NOMO-1 treated with DMSO at 0.1 percent for 48 hours (cell line): Measurements from ENCODE around the gene ZNF415.
"Not testable (repeated sequence)": the region's sequence is repeated elsewhere in the genome, so short reads cannot be mapped to it uniquely, and the experiment has no call there.

ENCODE experiments used
- DNase-seq: peaks from one replicate; lab custom pipeline; 2025; ENCODE audit not compliant: unreplicated experiment; lab: John Stamatoyannopoulos, UW

ZNF415 gene

DNA sequence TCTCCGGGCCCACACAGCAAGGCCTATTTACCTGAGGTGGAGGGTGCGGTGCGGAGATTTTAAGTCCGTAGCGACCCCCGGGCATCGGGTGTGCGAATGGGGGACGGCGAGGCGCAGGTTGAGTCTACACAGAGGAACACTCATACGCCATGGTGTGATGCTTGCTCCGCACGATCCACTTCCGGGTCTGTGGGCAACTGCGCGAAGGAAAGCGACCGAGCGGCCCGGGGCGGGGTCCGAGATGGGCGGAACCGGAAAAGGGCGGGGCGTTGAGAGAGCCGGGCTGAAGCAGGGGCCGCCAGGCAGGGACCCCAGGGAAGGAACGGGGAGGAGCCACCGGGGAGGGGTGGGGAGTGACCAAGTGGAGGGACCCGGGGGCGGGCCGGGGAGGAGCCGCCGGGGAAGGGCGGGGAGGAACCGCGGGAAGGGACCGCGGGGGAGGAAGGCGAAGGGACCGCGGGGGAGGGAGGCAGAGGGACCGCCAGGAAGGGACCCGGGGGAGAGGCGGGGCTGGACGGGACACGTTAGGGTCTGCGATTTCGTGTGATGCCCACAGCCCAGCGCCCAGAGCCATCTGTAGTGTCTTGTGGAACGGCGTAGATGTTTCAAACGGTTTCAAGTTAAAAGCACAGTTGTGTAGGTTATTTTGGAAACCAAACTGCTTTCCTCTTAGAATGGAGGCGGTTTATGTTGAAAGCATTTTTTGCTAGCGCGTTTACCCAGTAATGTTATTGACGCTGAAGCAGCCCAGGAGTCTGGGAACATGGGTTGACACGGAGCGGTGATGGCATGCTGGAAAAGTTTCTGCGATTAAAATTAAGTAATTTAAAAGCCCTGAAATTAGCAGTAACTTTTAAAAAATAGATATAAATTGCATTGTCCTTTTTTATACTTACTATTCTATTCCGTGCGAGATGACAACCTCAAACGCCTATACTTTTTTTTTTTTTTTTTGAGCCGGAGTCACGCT is 29.2 kb downstream of the ZNF415 start, which contains the start of gene ZNF160:
Gene ZNF160 (minus strand): TSS at position 189 of the 970 bp plus-strand sequence. CDS start 17,146 bp downstream, outside the sequence.
- DNase-seq: peak; percentile 95

DNA sequence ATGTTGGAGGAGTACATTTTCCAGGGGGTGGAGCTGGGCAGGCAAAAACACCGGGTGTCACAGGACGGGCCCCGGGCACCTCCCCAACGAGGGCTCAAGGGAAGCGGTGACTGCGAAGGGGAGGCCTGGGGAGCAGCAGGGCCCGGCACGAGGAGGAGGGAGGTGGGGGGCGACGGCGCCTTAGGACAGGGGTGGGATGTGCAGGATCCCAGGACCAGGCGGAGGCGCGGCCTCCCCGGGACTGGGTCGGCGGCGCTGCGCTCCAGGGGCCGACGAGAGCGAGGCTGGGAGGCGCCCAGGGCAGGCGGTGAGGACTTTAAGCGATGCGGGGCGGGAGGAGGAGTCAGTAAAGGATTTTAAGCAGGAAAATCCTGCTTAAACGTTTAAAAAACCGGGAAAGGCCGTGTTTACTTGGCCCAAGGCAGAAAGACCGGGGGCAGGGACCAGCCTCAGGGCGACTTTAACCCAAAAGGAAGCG is 29.9 kb downstream of the ZNF415 start:
- peak; percentile 11 for DNase-seq

DNA sequence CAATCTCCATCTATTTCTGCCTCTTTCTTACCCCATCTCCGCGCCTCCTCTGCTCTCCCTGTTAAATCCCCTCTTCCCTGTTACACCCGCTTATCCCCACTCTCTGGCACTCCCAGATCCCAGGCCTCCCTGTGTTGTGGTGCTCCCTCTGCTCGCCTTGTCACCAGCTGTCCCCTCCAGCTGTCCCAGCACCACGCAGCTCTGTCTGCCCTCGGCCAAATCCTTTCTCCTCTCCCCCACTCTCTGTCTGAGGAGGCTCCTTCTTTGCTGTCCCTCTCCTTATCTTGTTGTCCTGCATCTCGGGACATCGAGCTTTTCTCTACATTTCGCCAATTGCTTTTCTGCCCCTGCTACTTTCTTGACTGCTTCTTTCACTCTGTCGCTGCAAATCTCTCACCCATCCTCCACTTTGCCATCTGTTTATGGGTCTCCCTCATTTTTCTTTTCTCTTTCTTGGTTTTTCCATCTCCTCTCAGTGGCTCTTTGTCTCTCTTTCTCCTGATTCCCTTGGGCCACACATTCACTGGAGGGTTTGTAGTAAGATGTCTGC is 30.4 kb downstream of the ZNF415 start:
- DNase-seq: no peak

DNA sequence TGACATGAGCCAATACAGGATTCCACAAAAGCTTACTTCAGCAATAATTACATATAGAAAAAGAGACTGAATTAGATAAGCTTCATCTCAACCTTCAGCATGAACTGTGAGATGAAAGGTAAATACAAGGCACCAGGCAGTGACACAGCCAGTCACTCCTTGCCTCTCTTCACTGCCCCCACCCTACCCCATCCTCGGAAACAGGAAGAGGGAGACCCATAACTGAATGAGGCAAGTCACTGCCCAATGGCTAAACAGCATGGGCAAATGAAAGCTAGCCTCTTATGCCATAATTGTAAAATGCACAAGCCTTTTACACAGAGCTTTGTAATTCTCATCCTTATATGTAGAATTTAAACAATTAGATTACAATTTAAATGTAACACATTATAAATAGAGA is 31.2 kb downstream of the ZNF415 start:
- DNase-seq: no peak

DNA sequence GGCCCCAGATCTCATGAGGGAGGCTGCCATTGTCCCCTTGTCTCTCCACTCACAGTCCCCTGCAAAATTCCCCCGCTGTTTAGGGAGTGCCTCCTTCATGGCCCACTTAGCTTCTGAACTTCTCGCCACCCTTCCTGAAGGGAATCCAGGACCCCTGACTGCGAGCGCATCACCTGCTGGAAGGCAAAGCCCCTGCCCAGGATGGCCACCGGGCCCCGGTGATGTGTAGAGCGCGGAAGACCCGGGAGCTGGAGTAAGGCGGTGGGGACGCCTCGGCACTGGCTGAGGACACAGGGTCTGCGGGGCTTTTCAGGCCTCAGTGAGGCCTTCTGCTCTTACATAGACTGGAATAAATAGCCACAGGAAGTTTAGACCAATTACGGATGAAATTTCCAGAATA is 34.1 kb downstream of the ZNF415 start:
- DNase-seq: not testable (repeated sequence)

DNA sequence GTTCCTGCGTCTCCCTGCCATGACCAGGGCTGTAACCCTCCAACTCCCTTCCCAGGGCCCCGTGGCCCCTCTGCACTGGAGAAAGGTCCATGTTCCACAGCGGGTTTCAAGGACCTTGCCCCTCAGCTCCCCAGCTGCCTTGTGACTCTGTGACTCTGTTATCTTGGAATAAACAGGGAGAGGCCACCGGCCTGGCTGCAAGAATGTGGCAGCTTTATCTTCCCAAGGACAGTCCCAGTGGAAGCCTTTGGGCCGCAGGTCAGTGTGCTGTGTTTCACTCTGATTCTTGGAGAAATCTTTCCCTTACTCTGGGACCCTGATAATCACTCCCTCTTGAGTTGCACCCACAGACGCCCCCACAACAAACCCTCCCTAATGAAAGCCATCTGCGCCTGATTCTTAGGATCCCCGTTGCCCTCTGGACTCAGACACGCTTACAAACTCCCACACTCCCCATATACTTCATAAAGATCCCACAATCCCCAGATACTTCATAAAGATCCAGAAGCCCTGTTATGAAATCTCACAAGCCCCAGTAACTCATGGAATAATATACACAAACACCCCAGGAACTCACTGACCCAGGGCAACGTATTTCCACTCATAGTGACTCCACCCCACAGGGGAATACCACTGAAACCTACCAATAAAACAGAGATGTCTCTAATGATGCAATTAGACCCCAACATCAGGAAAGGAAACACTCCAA is 35.6 kb downstream of the ZNF415 start:
- not testable (repeated sequence) for DNase-seq

DNA sequence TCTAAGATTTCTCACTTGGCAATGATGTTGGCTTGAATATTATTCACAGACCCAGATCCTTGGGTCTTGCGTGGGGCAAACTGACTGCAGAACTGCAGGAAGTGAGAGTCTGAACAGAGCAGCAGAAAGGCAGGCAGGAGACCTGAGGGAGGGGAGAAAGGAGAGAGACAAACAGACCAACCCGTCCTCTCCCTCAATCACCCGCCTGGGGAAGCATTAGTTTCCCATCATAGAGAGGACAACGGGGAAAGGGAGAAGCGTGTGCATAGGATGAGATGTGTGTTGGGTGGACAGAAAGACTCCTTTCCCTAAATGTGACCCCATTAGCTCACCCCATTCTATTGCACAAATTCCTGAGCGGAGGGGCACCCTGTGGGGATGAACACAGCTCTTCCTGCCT is 36.1 kb downstream of the ZNF415 start:
- not testable (repeated sequence) for DNase-seq

DNA sequence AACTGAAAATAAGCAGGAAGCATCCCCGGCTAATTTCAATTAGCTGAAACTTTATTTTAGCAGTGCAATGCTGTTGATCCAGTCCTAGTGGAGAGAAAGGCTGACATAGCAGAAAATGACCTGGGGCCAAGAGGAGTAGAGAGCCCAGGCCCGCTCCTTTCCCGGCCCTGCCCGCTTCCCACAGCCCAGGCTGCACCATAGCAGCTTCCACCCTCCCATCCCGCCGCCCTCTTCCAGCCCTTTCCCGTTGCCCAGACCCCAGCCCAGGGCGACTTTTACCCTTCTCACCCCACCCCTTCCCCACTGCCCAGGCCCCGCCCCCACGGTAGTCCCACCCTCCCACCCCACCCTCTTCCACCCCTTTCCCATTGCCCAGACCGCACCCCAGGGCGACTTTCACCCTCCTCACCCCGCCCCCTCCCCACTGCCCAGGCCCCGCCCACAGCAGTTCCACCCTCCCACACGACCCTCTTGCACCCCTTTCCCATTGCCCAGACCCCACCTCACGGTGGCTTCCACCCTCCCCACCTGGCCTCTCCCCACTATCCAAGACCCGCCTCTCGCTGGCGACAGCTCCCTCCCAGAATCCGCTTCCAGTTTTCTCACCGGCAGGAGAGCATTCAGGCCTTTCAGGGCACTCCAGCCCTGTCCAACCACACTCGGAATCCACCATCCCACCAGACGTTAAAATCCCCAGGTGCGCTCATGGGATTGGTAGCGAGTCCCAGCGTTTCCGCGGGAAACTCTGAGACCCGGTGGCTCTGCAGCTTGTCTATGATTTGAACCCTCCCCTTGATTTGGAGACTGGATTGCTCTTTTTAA is 37.7 kb downstream of the ZNF415 start:
- DNase-seq: no peak

DNA sequence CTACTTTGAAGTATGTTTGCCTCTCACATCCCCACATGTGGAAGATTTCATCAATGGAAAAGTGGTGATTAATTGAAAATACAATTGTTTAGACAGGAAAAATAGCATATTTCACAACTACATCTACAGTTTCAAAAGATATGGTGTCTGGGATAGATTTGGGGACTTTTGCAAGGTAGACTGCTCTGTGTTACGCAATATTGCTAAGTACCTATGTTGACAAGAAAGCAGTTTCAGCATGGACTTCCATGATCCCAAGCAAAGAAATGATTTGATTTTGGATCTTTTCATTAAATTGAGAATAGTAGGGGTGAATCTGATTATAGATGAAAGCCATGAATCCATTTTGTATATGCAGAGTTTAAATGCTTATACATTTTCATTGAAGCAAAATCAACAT is 40.0 kb downstream of the ZNF415 start:
- DNase-seq: no peak

DNA sequence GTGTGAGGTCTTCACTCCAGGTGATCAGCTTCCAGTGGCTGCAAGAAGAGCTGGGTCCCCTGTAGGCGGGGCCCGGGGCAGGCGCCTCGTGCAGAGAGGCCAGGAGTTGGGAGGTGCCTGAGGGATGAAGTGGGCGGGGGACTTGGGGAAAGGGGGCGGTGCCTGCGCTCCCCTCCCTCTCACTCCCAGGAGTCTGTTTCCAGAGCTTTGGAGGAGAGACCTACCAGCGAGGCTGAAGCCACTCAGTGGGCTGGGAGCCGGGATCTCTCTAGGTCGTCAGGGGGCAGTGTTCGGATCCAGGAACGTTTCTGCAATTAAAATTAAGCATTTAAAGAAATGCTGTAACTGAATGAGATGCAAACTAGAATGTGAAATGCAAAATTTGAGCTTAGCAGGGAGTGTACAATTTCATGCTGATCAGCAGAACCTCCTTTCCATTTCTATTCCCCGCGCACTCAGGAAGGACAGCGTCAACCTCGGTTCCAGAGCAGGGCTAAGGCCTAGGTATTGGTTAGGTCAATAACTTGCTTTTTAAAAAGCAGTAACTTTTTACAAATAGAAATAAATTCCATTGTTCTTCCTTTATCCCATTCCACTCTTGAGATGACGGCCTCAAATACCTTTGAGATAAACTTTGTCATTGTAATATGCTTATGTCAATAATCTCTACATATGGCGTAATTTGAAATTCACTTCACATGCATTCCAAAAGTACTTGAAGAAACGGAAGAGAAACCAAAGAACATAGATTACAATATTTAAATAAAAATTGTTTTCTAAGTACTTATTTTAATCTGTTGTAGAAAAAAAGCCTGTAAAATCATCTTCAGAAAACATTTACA is 41.1 kb downstream of the ZNF415 start:
- no peak for DNase-seq

DNA sequence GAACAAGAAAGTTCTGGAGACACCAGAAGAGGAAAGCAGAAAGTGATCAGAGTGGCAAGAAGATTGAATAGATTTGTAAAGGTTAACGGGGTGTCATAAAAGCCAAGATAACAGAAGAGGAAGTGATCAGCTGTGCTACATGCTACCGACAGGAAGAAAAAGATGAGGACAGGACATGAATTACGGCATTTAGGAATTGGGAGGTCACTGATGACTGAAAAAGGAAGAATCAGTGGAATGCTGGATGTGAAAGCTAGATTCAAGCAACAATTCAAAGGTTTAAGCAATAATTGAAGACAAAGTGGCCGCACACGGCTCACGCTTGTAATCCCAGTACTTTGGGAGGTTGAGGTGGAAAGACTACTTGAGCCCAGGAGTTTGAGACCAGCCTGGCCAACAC is 44.6 kb downstream of the ZNF415 start:
- no peak for DNase-seq

DNA sequence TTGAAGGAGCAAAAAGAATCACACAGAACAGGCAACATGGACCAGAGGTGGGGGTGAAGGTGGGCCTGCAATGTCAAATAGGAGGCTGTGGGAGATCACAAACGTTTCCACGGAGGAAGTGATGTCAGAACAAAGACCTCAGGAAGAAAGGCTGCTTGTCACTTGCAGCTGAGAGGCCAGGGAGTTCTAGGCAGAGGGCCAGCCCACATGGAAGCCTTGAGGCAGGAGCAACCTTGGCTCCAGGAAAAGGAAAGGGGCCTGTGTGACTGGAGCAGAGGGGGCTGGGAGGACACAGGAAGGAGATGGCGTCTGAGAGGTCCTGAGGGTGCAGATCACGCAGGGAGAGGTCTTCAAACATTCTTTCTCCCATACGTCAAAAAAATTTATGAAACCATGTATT is 45.8 kb downstream of the ZNF415 start:
- no peak for DNase-seq

DNA sequence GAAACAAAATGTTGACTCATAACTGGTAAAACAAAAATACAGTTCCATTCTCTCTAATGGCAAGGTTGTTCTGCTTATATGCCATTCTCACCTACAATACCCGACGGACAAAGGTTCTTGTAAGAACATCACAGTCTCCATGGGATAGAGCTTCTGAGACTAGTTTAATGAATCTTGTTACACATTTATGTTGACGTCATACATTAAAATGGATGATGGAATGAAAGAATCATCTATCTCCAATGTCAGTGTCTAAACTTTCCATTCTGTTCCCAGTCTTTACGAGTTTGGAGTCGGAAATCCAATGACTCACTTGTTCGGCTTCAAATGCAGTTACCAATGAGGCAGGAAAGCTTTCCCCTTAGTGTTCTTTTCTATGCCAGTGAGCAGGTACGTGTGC is 47.2 kb downstream of the ZNF415 start:
- no peak for DNase-seq

DNA sequence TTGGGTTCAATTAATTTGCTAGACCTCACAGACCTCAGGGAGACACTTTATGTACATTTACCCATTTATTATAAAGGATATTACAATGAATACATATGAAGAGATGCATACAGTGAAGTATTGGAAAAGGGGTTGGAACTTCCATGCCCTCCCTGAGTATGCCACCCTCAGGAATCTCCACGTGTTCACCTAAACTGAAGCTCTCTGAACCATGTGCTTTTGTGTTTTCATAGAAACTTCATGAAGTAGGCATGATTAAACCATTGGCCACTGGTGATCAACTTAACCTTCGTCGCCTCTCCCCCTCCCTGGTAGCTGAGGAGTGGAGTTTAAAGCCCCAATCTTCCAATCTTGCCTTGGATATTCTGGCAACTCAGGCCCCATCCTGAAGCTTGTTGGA is 49.8 kb downstream of the ZNF415 start:
- DNase-seq: no peak

DNA sequence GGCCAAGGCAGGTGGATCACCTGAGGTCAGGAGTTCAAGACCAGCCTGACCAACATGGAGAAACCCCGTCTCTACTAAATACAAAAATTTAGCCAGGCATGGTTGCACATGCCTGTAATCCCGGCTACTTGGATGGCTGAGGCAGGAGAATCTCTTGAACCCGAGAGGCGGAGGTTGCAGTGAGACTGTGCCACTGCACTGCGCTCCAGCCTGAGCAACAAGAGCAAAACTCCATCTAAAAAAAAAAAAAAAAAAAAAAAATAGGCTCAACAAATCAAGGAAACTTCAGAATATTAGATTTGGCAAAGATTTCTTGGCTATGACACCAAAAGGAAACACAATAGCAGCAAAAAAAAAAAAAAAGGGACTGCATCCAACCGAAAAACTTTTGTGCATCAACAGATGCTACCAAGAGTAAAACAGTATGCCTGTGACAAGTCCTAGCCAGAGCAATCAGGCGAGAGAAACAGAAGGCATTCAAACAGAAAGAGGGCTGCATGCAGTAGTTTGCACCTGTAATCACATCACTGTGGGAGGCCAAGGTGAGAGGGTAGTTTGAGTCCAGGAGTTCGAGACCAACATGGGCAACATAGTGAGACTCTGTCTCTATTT is 53.3 kb downstream of the ZNF415 start:
- DNase-seq: no peak

DNA sequence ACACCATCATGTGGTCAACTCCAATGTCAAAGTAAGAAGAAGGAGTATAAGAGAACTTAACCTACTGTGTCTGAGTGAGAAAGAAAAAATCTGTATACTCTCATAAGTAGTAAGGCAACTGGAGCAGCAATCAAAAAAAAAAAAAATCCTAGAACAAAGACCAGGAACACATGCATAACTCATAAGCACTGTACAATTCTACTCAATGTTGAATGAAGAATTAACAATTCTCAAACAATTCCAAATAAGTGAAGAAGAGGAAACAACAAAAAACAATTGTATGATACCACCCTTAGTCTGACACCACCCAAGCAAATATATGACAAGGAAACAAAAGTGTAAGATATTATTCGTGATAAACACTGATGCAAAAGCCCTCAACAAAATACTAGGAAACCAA is 54.0 kb downstream of the ZNF415 start:
- no peak for DNase-seq

DNA sequence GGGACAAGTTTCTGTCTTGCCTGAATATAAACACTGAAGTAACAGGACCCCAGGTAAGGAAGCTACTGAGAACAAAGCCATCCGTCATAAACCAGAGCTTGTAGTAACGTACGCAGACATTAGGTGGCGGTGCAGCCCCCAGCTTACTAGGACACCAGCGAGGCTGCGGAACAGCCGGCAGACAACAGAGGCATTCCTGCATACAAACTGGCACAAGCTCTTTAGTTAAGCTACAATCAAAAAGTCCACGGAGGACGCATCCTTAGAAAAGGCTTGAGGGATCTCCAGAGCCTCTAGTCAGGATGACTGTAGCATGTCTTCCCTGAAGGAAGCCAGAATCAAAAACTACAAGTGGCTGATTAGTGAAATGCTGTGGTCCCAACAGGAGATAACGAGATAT is 55.7 kb downstream of the ZNF415 start:
- no peak for DNase-seq

DNA sequence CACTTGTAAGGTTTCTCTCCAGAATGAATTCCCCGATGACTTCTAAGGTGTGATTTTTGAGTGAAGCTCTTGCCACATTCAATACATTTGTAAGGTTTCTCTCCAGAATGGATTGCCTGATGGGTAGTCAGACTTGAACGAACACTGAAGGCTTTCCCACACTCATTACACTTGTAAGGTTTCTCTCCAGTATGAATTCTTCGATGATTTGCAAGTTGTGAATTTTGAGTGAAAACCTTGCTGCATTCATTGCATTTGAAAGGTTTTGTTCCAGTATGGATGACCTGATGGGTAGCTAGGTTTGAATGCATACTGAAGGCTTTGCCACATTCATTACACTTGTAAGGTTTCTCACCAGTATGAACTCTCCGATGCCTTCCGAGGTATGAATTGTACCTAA is 63.9 kb downstream of the ZNF415 start:
- DNase-seq: no peak

DNA sequence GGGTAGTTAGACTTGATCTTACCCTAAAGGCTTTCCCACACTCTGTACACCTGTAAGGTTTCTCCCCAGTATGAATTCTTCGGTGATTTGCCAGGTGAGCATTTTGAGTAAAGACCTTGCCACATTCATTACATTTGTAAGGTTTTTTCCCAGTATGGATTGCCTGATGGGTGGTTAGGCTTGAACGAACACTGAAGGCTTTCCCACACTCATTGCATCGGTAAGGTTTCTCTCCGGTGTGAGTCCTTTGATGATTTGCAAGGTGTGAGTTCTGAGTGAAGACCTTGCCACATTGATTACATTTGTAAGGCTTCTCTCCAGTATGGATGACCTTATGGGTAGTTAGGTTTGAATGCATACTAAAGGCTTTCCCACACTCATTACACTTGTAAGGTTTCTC is 64.5 kb downstream of the ZNF415 start:
- DNase-seq: no peak
